AG09319 (cell line): Measurements from ENCODE around the gene SATB1.

ENCODE experiments used
- DNase-seq: peaks from one replicate; pipeline ENCODE4 v3.0.0-alpha.2; 2010; ENCODE audit warnings: low read depth; ENCODE audit errors: extremely low read depth
- CTCF ChIP-seq: IDR thresholded peaks from 2 replicates; pipeline ENCODE4 v1.5.1; 2011; ENCODE audit warnings: low read depth, mild to moderate bottlenecking, inconsistent platforms, low read length, moderate library complexity

The SATB1 gene

DNA sequence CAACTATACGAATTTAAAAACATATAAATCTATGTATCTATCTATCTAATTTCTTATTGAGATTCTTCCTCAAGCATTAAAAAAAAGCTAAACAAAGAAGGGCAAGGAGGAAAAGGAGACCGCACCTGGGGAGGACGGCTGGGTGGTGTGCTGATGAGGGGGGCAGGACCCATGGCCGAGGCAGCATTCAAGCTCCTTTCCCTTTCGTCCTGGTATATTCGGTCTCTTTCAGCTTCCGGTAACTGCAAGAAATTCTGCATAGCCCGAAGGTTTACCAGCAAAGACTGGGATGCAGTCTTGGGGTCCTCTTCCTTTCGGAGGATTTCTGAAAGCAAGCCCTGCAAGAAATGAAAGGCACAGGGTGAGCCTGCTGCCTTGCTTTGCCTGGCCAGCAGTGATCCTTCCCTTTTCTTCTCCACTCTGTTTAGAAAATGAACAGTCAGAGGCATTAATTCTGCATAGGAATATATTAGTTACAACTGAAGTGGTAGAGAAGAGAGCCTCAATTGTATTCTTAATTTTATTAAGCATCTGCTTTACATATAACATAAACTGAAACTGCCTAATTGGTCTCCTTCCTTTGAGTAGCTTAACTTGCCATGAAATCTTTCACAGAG, 38.8 kb downstream of the SATB1 start:
- TF ChIP-seq CTCF: no peak
- DNase-seq: no peak

- TF ChIP-seq CTCF: no peak
- DNase-seq: no peak
Observed at GRCh38 chr3:18385706-18386105, 39.4 kb downstream of the SATB1 start.

DNA sequence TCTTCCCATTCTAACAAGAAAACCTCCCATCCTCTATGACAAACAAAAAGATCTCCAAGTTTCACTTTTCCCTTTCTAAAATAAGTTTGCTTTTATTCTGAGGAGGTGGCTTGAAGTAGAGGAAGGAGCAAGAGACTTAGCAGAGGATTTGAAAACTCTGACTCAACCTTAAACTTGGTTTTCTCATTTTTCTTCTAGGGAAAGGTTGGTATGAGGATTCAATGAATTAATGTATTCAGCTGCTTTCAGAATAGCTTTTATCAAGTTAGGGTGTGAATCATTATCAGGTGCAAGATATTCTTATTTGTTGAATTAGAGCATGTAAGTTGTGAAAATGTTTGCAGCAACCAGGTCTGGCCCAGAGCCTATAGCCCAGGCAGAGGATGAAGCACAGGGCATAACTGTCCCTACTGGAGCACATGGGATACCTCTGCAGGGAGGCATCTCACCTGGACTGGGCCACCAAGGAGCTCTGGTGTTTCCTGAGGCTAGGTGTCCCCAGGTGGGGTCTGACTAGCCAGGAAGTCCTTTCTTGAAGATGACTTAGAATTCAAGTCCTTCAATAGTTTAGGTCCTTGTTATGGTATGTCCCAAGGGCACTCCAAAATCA, 42.3 kb downstream of the SATB1 start:
- DNase-seq: no peak
- TF ChIP-seq CTCF: no peak

- no peak for TF ChIP-seq CTCF
- no peak for DNase-seq
Observed at GRCh38 chr3:18379647-18380046, 45.5 kb downstream of the SATB1 start.

DNA sequence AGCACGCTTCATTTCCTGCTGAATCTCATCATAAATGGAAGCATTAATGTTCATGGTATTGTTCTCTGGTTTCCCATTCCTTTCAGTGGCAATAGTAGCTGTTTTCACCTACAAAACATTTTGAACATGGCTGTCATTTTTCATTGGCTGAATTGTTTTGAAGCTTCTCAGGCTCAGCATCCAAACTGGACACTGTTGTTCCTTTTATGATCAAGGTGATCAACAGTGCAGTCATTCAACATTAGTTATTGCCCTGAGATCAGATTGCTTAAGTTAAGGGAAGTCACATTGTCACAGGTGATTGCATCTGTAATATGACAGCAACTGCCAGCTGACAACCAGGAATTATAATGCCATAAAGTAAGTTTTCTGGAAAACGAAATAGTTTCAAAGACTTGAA, 46.9 kb downstream of the SATB1 start:
- TF ChIP-seq CTCF: no peak
- no peak for DNase-seq

DNA sequence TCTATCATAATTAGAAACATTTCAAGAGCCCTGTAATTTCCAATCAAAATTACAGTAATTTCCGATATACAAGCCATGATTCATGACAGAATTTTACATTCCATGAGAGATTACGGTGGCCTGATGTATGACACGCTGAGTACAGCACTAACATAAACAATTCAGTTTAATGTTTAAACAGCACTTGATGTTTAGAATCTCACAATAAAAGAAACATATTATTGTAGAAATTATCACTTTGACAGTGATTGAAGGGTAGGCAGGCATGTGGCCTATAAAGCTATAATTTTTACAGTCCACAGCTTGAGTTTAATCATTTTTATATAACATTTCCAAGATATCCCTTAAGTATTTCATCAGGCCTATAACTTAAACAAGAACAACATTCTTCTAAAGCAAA, 48.5 kb downstream of the SATB1 start:
- no peak for DNase-seq
- TF ChIP-seq CTCF: no peak

GRCh38 chr3:18372786-18373405, 52.2 kb downstream of the SATB1 start:
- DNase-seq: no peak
- no peak for TF ChIP-seq CTCF
